NOMO-1 treated with dmso at 0.1 percent for 144 hours (cell line): ENCODE data around the gene ABHD10.
"Not testable (repeated sequence)": the region's sequence is repeated elsewhere in the genome, so short reads cannot be mapped to it uniquely, and the experiment has no call there.

Source experiments
- DNase-seq: peaks from one replicate; lab custom pipeline; 2025; ENCODE audit not compliant: unreplicated experiment; lab: John Stamatoyannopoulos, UW

ABHD10 gene

DNA sequence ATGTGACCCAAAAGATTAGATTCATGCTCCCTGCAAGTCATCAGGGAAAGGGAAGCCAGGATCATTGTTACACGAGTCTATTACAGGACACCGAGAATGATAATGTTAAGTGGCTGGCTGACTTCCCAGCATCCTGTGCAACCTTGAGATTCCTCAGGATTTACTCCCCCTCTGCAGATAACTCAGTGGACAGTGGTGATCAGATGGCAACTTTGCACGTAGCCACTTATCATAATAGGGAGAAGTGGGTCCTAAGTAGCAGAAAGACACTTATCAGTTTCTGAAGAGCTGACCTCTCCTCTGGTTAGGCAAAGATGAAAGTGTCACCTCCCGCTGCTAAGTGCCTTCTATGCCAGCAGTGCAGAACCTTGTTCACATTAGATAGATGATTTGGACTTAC is 49.0 kb downstream of the ABHD10 start:
- no peak for DNase-seq

DNA sequence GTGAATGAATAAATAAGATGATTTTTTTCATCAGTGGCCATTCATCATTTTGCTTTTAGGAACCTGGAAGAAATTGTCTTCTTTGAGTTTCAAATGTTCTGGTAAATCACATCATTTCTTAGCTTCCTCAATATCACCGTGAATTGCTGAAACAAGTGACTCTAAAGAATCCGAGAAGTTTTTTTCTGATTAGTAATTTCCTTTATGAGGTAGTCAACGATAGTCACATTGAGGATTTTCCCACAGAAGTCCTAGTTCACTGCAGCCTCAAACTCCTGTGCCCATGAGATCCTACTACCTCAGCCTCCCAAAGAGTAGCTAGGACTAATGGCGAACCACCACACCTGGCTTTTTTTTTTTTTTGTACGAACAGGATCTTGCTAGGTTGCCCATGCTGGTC is 52.1 kb downstream of the ABHD10 start:
- DNase-seq = no peak

DNA sequence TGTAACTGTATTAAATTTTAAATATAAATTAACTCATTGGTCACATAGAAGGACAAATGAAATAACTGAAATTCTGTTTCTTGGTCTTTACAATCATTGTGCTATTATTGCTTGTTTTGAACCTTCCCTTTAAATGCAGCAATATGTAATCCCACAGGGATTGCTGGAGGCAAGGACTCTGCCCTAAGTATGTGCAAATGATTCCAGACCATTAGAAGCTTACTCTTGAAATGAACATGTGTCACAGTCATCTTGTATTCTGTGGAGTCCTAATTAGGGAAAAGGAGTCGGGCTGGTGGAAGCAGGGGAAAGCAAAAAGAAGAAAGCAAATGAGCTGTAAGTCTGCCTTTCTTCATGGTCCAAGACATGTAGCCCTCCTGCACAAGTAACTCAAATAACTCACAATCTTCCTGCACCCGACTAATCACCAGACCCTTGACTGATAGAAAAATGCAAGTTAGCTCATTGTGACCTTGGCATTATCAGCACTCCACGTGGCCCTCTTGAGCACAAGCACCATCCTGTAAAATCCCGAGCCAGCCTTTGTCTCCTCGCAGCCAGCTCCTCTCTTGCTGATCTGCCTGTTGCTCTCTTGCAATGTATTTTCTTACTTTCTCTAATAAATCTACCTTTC is 53.4 kb downstream of the ABHD10 start:
- DNase-seq = no peak

DNA sequence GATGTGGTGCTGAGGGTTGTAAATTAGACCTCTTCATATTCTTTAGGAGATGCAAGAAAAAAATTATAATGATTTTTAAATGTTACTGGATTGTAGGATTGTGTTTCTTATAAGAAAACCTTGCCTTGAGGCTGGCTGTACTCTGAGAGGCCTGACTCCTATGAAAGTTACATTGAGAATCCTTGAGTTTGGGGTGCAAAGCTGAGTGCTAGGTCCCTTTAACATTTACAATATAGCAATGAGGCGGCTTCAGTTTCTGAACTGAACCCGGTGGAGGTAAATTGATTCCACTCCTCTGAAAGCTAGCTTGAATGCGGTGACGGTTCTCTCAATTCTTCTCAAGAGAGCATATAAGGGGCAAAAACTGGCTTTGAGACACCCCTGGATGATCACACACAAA is 55.6 kb downstream of the ABHD10 start, which contains the start of gene TMPRSS7:
Gene TMPRSS7 (plus strand): TSS at position 301 of the 400 bp plus-strand sequence. CDS start 110 bp downstream, outside the sequence.
- DNase-seq = no peak

DNA sequence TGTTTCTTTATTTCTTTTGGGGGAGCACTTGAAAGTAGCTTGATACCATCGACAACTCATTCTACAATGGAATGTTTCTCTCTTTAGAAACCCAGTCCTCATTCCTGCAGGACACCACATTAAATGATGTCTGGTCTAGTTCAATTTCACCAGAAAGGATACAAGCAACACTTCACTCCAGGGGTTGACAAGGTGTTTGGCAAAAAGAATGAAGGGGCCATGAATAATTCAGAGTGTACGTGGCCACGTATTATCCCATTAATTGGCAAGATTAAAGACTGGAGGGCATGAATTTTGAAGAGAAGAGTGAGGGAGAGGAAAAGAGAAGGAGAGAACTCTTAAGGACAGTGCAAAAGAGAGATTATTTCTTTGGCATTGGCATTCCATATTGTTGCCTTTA is 56.4 kb downstream of the ABHD10 start:
- DNase-seq = no peak

DNA sequence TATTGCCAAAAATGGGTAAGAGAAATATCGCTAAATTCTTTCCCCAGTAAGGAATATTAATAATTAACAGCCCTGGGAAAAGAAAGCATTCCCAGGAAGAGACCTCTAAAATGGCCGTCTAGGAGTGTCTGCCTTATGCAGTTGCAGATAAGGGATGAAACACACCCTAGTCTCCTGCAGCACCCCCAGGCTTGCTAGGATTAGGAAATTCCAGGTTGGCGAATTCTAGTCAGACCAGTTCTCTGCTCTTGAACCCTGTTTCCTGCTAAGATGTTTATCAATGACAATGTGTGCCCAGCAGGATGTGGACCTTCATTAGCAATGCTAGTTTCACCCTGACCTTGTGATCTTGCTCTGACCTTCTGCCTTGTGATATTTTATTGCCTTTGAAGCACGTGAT is 58.4 kb downstream of the ABHD10 start:
- not testable (repeated sequence) for DNase-seq

DNA sequence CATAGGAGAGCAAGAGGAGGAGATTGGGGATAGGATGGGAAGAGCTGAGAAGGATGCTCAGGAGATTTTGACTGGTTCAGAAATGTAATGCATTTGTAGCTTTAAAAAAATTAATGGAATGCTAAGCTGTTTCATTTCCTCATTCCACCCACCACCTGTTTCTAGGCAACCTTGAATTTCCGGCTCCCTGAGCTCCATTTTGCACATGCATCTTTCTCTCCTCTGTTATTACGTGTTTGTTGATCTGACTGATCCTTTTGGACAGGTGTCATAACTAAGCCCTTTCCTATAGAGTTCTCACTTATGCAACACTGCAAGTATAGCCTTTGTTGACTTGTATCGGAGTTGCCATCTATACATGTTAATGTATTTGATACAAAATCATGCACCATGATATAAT is 60.0 kb downstream of the ABHD10 start:
- DNase-seq = no peak

DNA sequence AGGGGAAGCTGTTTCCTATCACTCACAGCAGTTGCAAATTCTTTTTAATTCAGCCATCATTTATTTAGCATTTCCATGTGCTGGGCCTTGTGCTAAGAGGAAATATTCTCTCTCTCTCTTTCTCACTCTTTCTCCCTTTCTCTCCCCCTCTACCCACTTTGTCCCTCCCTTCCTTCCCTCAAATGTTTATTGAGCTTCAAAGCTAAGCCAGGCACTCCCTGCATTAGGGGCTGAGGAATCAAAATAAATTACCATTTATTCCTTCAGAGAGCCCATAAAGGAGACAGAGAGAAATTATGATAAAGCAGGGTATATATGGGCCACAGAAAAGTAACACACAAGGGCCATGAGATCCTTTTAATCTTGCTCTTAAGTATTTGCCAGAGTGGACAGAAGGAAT is 62.5 kb downstream of the ABHD10 start:
- no peak for DNase-seq

DNA sequence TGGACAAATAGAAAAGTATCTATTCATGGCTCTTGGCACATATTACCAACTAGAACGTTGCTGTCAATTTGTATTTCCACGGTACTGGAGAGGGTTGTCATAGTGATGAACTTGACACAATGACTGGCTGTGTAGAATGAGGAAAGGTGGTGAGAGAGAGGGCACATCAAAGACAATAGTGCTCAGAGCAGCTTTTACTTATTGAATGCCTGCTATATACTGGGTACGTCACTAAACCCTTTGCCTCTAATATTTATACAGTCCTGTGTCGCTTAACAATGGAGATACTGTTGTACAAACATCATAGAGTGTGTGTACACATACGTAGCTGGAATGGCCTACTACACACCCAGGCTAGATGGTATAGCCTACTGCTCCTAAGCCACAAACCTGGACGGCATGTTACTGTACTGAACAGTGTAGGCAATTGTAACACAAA is 64.0 kb downstream of the ABHD10 start:
- DNase-seq = no peak
